SK-N-SH (cell line): ENCODE data around the gene TBL1X.

ENCODE experiments used
- CHD2 ChIP-seq: fragments of 150-350 bp; IDR thresholded peaks from 2 replicates; pipeline ENCODE4 v1.6.1; 2018; ENCODE audit warnings: low read length; ENCODE audit not compliant: partially characterized antibody
- EP300 ChIP-seq, 2 experiments: IDR thresholded peaks; 2 replicates each; pipeline versions ENCODE4 v1.4.0 to v1.6.1; 2012; ENCODE audit warnings: borderline replicate concordance in 1 of 2, low read depth in 1 of 2, low read length in 1 of 2
- FOXM1 ChIP-seq: IDR thresholded peaks from 2 replicates; pipeline ENCODE4 v1.4.0; 2012; ENCODE audit warnings: low read depth, mild to moderate bottlenecking
- GABPA ChIP-seq: IDR thresholded peaks from 2 replicates; pipeline ENCODE4 v1.4.0; 2012; ENCODE audit warnings: low read depth, mild to moderate bottlenecking
- GATA2 ChIP-seq: sonication (generic); formaldehyde crosslinking; IDR thresholded peaks from 2 replicates; pipeline ENCODE4 v1.5.0; 2020; ENCODE audit warnings: mild to moderate bottlenecking, missing genetic modification reagents
- JUND ChIP-seq: IDR thresholded peaks from 2 replicates; pipeline ENCODE4 v1.4.0; 2012
- MEF2A ChIP-seq: IDR thresholded peaks from 2 replicates; pipeline ENCODE4 v1.4.0; 2012; ENCODE audit warnings: low read depth, borderline replicate concordance
- SMC3 ChIP-seq: IDR thresholded peaks from 2 replicates; pipeline ENCODE4 v1.6.1; 2012; ENCODE audit warnings: low read depth, low read length, improper control_type of control experiment
- TCF12 ChIP-seq: IDR thresholded peaks from 2 replicates; pipeline ENCODE4 v1.4.0; 2012
- TEAD4 ChIP-seq: IDR thresholded peaks from 2 replicates; pipeline ENCODE4 v1.4.0; 2012; ENCODE audit warnings: mild to moderate bottlenecking, borderline replicate concordance; ENCODE audit not compliant: insufficient read depth
- YY1 ChIP-seq: IDR thresholded peaks from 2 replicates; pipeline ENCODE4 v1.4.0; 2012; ENCODE audit warnings: low read depth, mild to moderate bottlenecking
- TF ChIP-seq, protein P1 (sequence below): fragments of 200-600 bp; sonication (generic); IDR thresholded peaks from 2 replicates; pipeline ENCODE4 v1.6.1; 2017; ENCODE audit warnings: antibody characterized with exemption, mild to moderate bottlenecking, moderate library complexity
- TF ChIP-seq, protein P2 (sequence below): IDR thresholded peaks from 2 replicates; pipeline ENCODE4 v1.6.1; 2012; ENCODE audit warnings: mild to moderate bottlenecking, low read depth, low read length, moderate library complexity
- TF ChIP-seq, protein P3 (sequence below): IDR thresholded peaks from 2 replicates; pipeline ENCODE4 v1.4.0; 2012; ENCODE audit warnings: low read depth

DNA sequence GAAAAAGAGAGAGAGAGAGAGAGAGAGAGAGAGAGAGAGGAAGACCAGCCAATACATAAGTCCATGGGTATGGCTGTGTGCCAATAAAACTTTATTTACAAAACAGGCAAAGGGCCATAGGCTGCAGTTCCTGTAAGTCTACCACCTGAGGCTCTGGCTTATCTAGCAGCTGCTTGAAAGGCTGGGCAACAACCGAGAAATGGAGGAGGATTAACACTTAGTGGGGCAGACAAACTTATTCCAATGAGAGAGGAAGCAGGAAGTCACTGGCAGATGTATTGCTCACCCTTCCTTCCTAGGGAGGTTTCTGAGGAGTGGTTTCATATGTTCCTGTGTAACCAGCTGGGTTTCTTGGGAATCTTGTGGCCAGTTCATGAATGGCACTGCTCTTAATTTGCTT lies 305.5 kb downstream of the TBL1X start:
- TF ChIP-seq, protein P1, sequence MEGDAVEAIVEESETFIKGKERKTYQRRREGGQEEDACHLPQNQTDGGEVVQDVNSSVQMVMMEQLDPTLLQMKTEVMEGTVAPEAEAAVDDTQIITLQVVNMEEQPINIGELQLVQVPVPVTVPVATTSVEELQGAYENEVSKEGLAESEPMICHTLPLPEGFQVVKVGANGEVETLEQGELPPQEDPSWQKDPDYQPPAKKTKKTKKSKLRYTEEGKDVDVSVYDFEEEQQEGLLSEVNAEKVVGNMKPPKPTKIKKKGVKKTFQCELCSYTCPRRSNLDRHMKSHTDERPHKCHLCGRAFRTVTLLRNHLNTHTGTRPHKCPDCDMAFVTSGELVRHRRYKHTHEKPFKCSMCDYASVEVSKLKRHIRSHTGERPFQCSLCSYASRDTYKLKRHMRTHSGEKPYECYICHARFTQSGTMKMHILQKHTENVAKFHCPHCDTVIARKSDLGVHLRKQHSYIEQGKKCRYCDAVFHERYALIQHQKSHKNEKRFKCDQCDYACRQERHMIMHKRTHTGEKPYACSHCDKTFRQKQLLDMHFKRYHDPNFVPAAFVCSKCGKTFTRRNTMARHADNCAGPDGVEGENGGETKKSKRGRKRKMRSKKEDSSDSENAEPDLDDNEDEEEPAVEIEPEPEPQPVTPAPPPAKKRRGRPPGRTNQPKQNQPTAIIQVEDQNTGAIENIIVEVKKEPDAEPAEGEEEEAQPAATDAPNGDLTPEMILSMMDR, result no peak
- no peak for TF ChIP-seq YY1
- TF ChIP-seq EP300 (IDR thresholded peaks at IDR 0.05; ENCODE audit: borderline replicate concordance in 1 of 2, low read depth in 1 of 2, low read length in 1 of 2), result no peak
- no peak for TF ChIP-seq CHD2
- no peak for TF ChIP-seq FOXM1
- TF ChIP-seq TEAD4, result no peak
- TF ChIP-seq GATA2, result no peak
- no peak for TF ChIP-seq GABPA
- no peak for TF ChIP-seq SMC3
- TF ChIP-seq, protein P2, sequence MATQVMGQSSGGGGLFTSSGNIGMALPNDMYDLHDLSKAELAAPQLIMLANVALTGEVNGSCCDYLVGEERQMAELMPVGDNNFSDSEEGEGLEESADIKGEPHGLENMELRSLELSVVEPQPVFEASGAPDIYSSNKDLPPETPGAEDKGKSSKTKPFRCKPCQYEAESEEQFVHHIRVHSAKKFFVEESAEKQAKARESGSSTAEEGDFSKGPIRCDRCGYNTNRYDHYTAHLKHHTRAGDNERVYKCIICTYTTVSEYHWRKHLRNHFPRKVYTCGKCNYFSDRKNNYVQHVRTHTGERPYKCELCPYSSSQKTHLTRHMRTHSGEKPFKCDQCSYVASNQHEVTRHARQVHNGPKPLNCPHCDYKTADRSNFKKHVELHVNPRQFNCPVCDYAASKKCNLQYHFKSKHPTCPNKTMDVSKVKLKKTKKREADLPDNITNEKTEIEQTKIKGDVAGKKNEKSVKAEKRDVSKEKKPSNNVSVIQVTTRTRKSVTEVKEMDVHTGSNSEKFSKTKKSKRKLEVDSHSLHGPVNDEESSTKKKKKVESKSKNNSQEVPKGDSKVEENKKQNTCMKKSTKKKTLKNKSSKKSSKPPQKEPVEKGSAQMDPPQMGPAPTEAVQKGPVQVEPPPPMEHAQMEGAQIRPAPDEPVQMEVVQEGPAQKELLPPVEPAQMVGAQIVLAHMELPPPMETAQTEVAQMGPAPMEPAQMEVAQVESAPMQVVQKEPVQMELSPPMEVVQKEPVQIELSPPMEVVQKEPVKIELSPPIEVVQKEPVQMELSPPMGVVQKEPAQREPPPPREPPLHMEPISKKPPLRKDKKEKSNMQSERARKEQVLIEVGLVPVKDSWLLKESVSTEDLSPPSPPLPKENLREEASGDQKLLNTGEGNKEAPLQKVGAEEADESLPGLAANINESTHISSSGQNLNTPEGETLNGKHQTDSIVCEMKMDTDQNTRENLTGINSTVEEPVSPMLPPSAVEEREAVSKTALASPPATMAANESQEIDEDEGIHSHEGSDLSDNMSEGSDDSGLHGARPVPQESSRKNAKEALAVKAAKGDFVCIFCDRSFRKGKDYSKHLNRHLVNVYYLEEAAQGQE, result no peak
- no peak for TF ChIP-seq TCF12
- no peak for TF ChIP-seq JUND
- TF ChIP-seq MEF2A, result no peak
- TF ChIP-seq, protein P3, sequence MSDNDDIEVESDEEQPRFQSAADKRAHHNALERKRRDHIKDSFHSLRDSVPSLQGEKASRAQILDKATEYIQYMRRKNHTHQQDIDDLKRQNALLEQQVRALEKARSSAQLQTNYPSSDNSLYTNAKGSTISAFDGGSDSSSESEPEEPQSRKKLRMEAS, result no peak
